Lower leg skin (tissue), 3 donors: ENCODE results near the gene EHMT1.
A peak's percentile ranks its signal among the peaks of the same experiment; 100 is the strongest.

ENCODE experiments used
- CTCF ChIP-seq, 3 donors: fragments of 450-650 bp; IDR thresholded peaks; one replicate each; pipeline ENCODE4 v1.5.1; 2016; ENCODE audit warnings: antibody characterized with exemption in 3 of 3, mild to moderate bottlenecking in 3 of 3, moderate library complexity in 2 of 3
- POLR2A ChIP-seq, 2 donors: fragments of 450-650 bp; IDR thresholded peaks; one replicate each; pipeline ENCODE4 v1.6.1; 2016 to 2017; ENCODE audit warnings: antibody characterized with exemption in 2 of 2, mild to moderate bottlenecking in 1 of 2, moderate library complexity in 1 of 2

GRCh38 chr9:137789295-137789895 lies 170.6 kb downstream of the EHMT1 start:
- TF ChIP-seq POLR2A (IDR thresholded peaks at IDR 0.05), result no peak
- peak in 1 of 3 donors; percentile 54 for TF ChIP-seq CTCF (IDR thresholded peaks at IDR 0.05)
